D721Med (cell line): Measurements from ENCODE around the gene CTDSP2.

Experiments
- DNase-seq: peaks from one replicate; pipeline ENCODE4 v3.0.0; 2011; ENCODE audit warnings: low spot score; ENCODE audit not compliant: insufficient read length
- FAIRE-seq: peaks from 2 replicates; lab custom pipeline; 2011; peaks lifted over from hg19 to GRCh38; lab: Jason Lieb, UNC
- CTCF ChIP-seq: IDR thresholded peaks from 2 replicates; pipeline ENCODE4 v1.5.1; 2012; ENCODE audit warnings: mild to moderate bottlenecking, control low read depth; ENCODE audit not compliant: insufficient read depth; ENCODE audit errors: missing control alignments

The CTDSP2 gene

DNA sequence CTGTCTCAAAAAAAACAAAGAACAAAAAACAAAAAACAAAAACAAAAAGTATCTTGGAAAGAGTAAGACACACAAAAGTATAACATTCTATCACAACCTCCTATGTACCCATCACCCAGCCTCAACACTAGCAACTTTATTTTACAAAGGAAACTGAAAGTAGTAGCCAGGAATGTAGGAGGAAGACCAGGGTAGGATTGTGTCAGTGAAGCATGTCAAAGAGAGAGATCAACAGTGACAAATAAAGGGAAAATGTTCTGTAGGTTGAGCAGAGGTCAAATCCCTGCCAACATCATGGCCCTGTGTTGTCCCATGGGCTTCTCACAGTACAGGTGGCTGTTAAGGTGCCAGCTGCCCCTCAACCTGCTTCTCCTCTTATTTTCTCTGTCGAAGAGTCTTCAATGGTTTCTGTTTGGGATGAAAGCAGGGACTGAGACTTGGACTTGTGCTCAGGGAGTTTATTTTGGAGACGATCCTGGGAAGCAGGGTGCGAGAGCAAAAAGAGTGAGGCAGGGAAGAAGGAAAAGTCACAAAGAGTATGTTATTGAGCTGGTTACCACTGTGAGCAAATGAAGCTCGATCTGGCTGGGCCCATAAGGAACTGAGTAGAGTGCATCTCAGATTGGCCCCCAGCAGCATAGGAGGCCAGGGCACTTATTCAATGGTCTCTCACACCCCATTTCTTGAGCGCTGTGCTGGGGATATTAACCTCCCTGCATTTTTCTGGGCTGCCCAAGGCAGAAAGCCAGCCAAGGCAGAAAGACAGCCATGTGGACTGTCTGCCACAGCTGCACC, 29.4 kb upstream of the CTDSP2 start:
- FAIRE-seq (no peak), DNase-seq (no peak)
- TF ChIP-seq CTCF = no peak

DNA sequence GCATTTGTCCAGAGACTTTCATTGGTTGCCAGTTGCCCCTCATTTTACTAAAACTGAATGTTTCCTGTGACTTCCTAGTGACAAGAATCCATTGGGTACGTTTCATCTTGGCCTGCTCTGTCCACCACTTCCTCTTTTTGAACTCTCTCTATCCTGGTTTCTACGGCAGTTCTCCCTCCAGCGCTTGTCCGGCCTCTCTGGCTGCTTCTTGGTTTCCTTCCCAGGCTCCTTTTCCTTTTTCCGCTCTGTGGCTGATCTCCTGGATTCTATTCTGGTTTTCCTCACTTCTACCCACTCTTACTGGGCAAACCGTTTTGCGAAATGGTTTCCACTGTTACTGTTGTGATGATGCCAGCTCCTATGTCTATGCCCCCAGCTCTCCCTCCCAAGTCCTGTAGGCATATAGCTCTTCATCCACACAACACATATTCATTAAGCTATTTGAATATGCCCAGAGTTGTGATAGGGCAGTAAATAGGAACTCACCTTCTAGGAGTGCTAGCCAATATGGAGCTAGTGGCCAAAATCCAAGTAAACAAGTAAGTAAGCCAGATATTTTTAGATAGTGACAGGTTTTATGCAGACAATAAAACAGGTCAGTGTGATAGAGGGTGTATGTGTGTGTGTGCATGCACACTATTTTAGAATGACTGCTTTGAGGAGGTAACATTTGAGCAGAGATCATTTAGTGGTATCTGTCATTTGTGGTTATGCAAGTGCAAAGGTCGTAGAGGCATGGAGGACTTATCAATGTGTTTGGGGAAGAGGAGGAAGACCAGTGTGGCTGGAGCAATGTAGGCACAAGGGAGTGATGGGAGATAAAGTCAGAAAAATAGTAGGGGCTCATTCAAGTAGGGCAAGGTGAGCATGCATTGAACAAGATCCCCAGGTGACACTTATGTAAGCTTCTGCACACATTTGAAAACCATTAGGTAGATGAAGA, 27.9 kb upstream of the CTDSP2 start:
- TF ChIP-seq CTCF = no peak
- no peak for DNase-seq
- FAIRE-seq = no peak

DNA sequence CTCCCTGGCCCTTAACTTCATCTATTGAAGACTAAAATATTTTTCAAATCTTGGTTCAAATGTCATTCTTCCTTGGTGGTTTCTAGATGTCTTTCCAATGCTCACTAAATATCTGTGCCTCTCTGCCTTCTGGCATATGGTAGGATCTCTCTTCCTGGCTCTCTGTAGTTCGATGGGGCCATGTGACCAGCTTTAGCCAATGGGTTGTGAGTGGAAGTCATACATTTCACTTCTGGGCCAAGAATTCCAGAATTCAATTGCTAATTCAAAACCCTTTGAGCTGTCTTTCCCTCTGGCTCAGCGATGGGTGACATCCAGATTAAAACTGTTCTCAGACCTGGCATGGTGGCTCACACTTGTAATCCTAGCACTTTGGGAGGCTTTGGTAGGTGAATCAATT, 25.8 kb upstream of the CTDSP2 start:
- DNase-seq (no peak), FAIRE-seq (no peak)

GRCh38 chr12:57869927-57870318, 23.4 kb upstream of the CTDSP2 start:
- DNase-seq (no peak), FAIRE-seq (no peak)
- TF ChIP-seq CTCF = no peak

More for the DNA sequence above, 25.8 kb upstream of the CTDSP2 start:
- no peak for TF ChIP-seq CTCF

DNA sequence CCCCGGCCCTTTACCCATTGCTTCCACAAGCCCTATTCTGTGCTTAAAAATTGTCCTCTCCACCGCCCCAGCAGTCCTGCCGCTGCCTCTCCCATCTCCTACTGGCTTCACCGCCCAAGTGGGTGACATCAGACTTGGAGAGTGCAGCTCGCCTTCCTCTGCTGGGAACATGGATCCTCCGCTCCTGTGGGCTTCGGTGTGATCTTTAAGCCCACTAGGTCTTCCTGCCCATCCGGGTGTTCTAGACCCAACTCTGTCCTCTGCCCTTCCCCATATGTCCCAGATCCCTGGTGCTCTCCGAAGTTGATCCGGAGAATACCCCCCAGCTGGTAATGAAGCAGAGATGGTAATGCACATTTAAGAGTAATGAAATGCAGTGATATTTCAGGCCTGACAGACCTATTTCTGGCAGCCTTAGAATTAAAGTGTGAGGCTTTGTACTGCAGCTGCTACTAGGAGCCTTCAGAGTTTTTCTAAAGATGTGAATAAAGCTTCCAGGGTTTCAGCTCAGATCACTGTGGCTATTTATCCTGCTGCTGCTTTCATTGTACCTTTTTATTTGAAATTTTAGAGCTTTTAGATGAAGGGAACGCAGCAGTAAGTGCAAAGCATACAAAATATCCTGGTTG, 22.9 kb upstream of the CTDSP2 start:
- no peak for TF ChIP-seq CTCF
- no peak for FAIRE-seq
- no peak for DNase-seq

- no peak for DNase-seq
- FAIRE-seq = no peak
- no peak for TF ChIP-seq CTCF
Measured at GRCh38 chr12:57868851-57869268, 22.3 kb upstream of the CTDSP2 start.
